Activated CD8-positive, alpha-beta memory T cell treated with anti-CD3 and anti-CD28 coated beads, Interleukin-2, amount 50 U/mL, for 24 hours (primary cell): Measurements from ENCODE around the gene ZNF80.
"Not testable (repeated sequence)": the region's sequence is repeated elsewhere in the genome, so short reads cannot be mapped to it uniquely, and the experiment has no call there.

ENCODE experiments used
- DNase-seq: peaks from one replicate; pipeline ENCODE4 v3.0.0-alpha.2; 2020; ENCODE audit errors: extremely low read depth

Gene ZNF80

GRCh38 chr3:114237478-114237877 lies at the start of gene ZNF80:
Gene ZNF80 (minus strand): TSS chr3:114237578. CDS start chr3:114237074, 504 bp downstream.
- not testable (repeated sequence) for DNase-seq

GRCh38 chr3:114286266-114286665 lies 48.9 kb upstream of the ZNF80 start:
- no peak for DNase-seq

- no peak for DNase-seq
Measured at GRCh38 chr3:114285648-114286230, 48.4 kb upstream of the ZNF80 start.

- no peak for DNase-seq
Measured at GRCh38 chr3:114284644-114285043, 47.3 kb upstream of the ZNF80 start.

GRCh38 chr3:114276856-114277255 lies 39.5 kb upstream of the ZNF80 start:
- DNase-seq = not testable (repeated sequence)

GRCh38 chr3:114274929-114275328 lies 37.6 kb upstream of the ZNF80 start:
- no peak for DNase-seq

- DNase-seq = no peak
Measured at GRCh38 chr3:114272271-114272670, 34.9 kb upstream of the ZNF80 start.

GRCh38 chr3:114270019-114270418 lies 32.6 kb upstream of the ZNF80 start:
- DNase-seq = no peak

GRCh38 chr3:114260152-114260551 lies 22.8 kb upstream of the ZNF80 start:
- no peak for DNase-seq

- DNase-seq = no peak
Measured at GRCh38 chr3:114259566-114259965, 22.2 kb upstream of the ZNF80 start.

- DNase-seq = no peak
Measured at GRCh38 chr3:114253505-114253904, 16.1 kb upstream of the ZNF80 start.

- DNase-seq = no peak
Measured at GRCh38 chr3:114252954-114253353, 15.6 kb upstream of the ZNF80 start.

GRCh38 chr3:114242947-114243346 lies 5.6 kb upstream of the ZNF80 start:
- DNase-seq = no peak

GRCh38 chr3:114241262-114241661 lies 3.9 kb upstream of the ZNF80 start:
- no peak for DNase-seq

GRCh38 chr3:114238146-114238785 lies 888 bp upstream of the ZNF80 start:
- DNase-seq = not testable (repeated sequence)

GRCh38 chr3:114235431-114235830 lies 1.9 kb downstream of the ZNF80 start:
- DNase-seq = no peak

- DNase-seq = no peak
Measured at GRCh38 chr3:114234745-114235144, 2.6 kb downstream of the ZNF80 start.

- no peak for DNase-seq
Measured at GRCh38 chr3:114231616-114232015, 5.8 kb downstream of the ZNF80 start.

GRCh38 chr3:114227076-114227475 lies 10.3 kb downstream of the ZNF80 start:
- DNase-seq = no peak

- no peak for DNase-seq
Measured at GRCh38 chr3:114226313-114226712, 11.1 kb downstream of the ZNF80 start.

GRCh38 chr3:114223143-114223542 lies 14.2 kb downstream of the ZNF80 start:
- DNase-seq = no peak

GRCh38 chr3:114221881-114222264 lies 15.5 kb downstream of the ZNF80 start:
- no peak for DNase-seq

GRCh38 chr3:114221165-114221880 lies 16.1 kb downstream of the ZNF80 start:
- DNase-seq = no peak
